ENCODE data around the gene TMEM233.

The TMEM233 gene

GRCh38 chr12:119678459-119678858, 84.9 kb downstream of the TMEM233 start:
- no peak overlapping the region for H3K4me3 ChIP-seq (ENCODE audit: low read depth, low read length)
- no peak for DNase-seq (ENCODE audit: low read depth)

GRCh38 chr12:119679081-119679480, 85.5 kb downstream of the TMEM233 start:
- no peak for TF ChIP-seq CTCF (IDR thresholded peaks at IDR 0.05; ENCODE audit: insufficient read depth, low read depth, low read length, missing control alignments)
- no peak overlapping the region for H3K4me3 ChIP-seq (ENCODE audit: low read depth, low read length)
- DNase-seq (ENCODE audit: low read depth): no peak

More at GRCh38 chr12:119678459-119678858, 84.9 kb downstream of the TMEM233 start:
- TF ChIP-seq CTCF (IDR thresholded peaks at IDR 0.05; ENCODE audit: insufficient read depth, low read depth, low read length, missing control alignments): no peak

- no peak overlapping the region for H3K4me3 ChIP-seq (ENCODE audit: low read depth, low read length)
- no peak for TF ChIP-seq CTCF (IDR thresholded peaks at IDR 0.05; ENCODE audit: insufficient read depth, low read depth, low read length, missing control alignments)
- DNase-seq (ENCODE audit: low read depth): no peak
Observed at GRCh38 chr12:119679490-119679889, 85.9 kb downstream of the TMEM233 start.

GRCh38 chr12:119681111-119681510, 87.5 kb downstream of the TMEM233 start:
- no peak for TF ChIP-seq CTCF (IDR thresholded peaks at IDR 0.05; ENCODE audit: insufficient read depth, low read depth, low read length, missing control alignments)
- no peak for DNase-seq (ENCODE audit: low read depth)
- H3K4me3 ChIP-seq (ENCODE audit: low read depth, low read length): no peak overlapping the region

GRCh38 chr12:119681728-119682638, 88.4 kb downstream of the TMEM233 start:
- TF ChIP-seq CTCF (IDR thresholded peaks at IDR 0.05; ENCODE audit: insufficient read depth, low read depth, low read length, missing control alignments): no peak
- DNase-seq (ENCODE audit: low read depth): peak; percentile 71

GRCh38 chr12:119682639-119683252, 89.2 kb downstream of the TMEM233 start:
- no peak for TF ChIP-seq CTCF (IDR thresholded peaks at IDR 0.05; ENCODE audit: insufficient read depth, low read depth, low read length, missing control alignments)
- DNase-seq (ENCODE audit: low read depth): no peak
- H3K4me3 ChIP-seq (ENCODE audit: low read depth, low read length): no peak overlapping the region

More at GRCh38 chr12:119681728-119682638, 88.4 kb downstream of the TMEM233 start:
- H3K4me3 ChIP-seq (ENCODE audit: low read depth, low read length): no peak overlapping the region
